ENCODE results near the gene GALNT2. TPM values are rescaled to one million over a fixed set of nuclear protein-coding genes. Genes with fewer than 3 reads are reported as not detected.

The GALNT2 gene
- total and polyA plus RNA-seq, 8 donors: 18.3 to 118 (median 57.3) TPM

DNA sequence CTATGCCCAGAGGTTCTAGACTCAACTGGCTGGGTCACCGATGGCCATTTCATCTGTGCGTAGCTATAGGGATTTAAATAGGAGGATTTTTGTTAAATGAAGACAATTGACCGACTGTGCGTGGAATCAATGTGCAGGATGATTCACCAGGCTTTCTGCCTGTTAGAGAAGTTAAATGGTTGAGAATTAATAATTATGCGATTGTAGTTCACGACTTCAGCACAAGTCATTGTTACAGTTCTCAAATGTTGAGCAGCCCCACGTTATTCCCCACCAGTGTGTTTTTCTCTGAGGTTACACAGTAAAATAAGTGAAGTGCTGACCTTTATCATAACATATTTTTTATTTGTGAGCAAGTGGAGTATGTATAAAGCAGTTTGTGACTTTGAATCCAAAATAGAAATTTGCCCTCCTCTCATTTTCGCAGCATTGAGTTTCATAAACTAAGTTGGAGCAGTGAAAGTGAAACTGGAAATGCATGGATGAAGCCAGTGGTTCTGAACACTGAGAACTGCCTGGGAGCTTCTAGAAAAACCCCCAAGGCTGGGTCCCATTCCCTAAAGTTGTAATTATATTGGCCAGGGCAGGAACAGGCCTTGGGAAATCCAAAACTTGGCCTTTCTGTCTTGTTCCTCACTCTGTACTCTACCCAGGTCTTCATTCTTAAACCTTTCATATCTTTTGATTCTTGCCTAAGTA lies 102.6 kb downstream of the GALNT2 start:
- DNase-seq (no peak), ATAC-seq (peak in 2 of 4 donors; percentile 43 to 45), FAIRE-seq (no peak)
- intact Hi-C loops (cut with DNase I): no loop called here
- 72 to 73% methylated on average over 8 of the region's 8 CpGs for WGBS, 2 donors
- Histone ChIP-seq H3K9me3 (no peaks in the 10 kb centered on the region), H3K4me1 (peaks cover 0 to 37% (median 35%) of the 10 kb centered on the region in 3 donors), H3K27ac (peak overlapping the region in 2 of 4 donors; percentile 47 to 70), H3K36me3 (no peaks in the 10 kb centered on the region), H3K4me3 (no peak overlapping the region), H3K27me3 (no peaks in the 10 kb centered on the region)
- TF ChIP-seq, protein P1, sequence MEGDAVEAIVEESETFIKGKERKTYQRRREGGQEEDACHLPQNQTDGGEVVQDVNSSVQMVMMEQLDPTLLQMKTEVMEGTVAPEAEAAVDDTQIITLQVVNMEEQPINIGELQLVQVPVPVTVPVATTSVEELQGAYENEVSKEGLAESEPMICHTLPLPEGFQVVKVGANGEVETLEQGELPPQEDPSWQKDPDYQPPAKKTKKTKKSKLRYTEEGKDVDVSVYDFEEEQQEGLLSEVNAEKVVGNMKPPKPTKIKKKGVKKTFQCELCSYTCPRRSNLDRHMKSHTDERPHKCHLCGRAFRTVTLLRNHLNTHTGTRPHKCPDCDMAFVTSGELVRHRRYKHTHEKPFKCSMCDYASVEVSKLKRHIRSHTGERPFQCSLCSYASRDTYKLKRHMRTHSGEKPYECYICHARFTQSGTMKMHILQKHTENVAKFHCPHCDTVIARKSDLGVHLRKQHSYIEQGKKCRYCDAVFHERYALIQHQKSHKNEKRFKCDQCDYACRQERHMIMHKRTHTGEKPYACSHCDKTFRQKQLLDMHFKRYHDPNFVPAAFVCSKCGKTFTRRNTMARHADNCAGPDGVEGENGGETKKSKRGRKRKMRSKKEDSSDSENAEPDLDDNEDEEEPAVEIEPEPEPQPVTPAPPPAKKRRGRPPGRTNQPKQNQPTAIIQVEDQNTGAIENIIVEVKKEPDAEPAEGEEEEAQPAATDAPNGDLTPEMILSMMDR (IDR thresholded peaks at IDR 0.05): no peak

DNA sequence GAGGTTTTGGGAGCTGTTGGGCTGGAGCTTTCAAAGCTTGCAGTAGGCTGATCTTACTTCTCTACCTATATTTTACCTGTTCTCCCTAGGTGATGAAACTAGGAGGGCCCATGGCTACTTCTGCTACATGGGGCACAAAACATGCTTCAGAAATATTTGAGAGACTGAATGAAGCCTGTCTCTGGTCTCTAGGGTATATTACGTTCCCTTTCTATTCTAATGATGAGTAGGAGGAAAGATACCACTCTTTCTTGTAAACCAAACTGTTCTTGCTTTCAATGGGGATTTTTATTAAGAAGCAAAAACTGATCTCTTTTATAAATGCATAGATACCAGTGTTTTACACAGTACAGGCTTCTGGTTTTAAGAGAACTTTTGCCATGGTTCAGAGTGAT lies 103.1 kb downstream of the GALNT2 start:
- ATAC-seq (no peak), FAIRE-seq (no peak), DNase-seq (no peak)
- H3K27me3 ChIP-seq: no peaks in the 10 kb centered on the region
- H3K36me3 ChIP-seq: no peaks in the 10 kb centered on the region
- intact Hi-C loops (cut with DNase I): no loop called here
- TF ChIP-seq, protein P1 (IDR thresholded peaks at IDR 0.05): no peak
- peaks cover 0 to 37% (median 31%) of the 10 kb centered on the region in 3 donors for H3K4me1 ChIP-seq
- H3K27ac ChIP-seq: peak overlapping the region in 2 of 4 donors; percentile 47 to 70
- H3K9me3 ChIP-seq: no peaks in the 10 kb centered on the region
- 93 to 96% methylated on average over 1 of the region's 1 CpG for WGBS, 2 donors
- H3K4me3 ChIP-seq: no peak overlapping the region

DNA sequence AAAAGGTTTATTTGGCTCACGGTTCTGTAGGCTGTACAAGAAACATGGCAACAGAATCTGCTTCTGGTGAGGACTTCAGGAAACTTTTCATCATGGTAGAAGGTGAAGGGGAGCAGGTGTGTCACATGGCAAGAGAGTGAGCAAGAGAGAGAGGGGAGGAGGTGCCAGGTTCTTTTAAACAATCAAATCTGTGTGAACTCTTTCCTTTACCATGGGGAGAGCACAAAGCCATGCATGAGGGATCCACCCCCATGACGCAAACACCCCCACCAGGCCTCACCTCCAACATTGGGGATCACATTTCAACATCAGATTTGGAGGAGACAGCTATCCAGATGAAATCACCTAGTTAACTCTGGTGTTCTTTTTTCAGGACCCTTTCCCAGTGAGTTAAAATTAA lies 103.6 kb downstream of the GALNT2 start:
- Histone ChIP-seq H3K4me3 (no peak overlapping the region), H3K27ac (peak overlapping the region in 2 of 4 donors; percentile 47 to 70), H3K4me1 (peaks cover 0 to 36% (median 27%) of the 10 kb centered on the region in 3 donors), H3K27me3 (no peaks in the 10 kb centered on the region), H3K9me3 (no peaks in the 10 kb centered on the region), H3K36me3 (no peaks in the 10 kb centered on the region)
- WGBS, 2 donors: 73 to 93% methylated on average over 2 of the region's 2 CpGs
- intact Hi-C loops (cut with DNase I): no loop called here
- FAIRE-seq (no peak), DNase-seq (peak in 1 of 6 donors; percentile 4), ATAC-seq (peak in 1 of 4 donors; percentile 6)
- TF ChIP-seq, protein P1 (IDR thresholded peaks at IDR 0.05): no peak

DNA sequence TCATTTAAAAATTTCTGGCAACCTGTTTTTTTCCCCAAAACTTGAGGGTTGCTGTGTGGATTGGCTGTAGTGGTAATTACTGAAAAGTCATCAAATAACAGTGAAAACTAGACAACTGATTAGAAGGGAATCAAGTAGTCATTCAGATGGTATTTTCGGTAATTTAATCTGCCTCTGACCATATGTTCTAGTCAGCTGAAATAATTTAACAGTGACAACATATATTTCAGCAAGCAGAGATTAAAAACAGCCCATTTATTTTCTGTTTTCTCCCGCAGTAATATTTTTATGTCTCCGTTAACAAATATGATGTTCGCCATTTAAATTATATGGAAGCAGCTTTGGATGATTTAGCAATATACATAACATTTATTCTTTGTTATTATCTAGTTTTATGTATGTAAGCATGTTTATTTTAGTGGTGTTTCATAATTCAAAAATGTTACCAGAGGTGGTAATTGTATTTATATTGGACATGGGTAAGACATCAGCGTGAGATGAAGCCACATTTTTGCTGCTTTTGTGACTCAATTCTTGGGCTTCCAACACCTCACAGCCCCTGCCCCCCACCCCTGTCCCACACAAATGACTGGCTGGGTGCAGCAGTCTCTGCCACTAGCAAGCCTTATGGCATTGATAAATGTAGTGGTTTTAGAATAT lies 104.4 kb downstream of the GALNT2 start:
- Histone ChIP-seq H3K27ac (no peak overlapping the region), H3K4me3 (no peak overlapping the region), H3K36me3 (no peaks in the 10 kb centered on the region), H3K27me3 (no peaks in the 10 kb centered on the region), H3K9me3 (no peaks in the 10 kb centered on the region), H3K4me1 (peaks cover 0 to 35% (median 19%) of the 10 kb centered on the region in 3 donors)
- peak in 1 of 6 donors; percentile 2 for DNase-seq
- FAIRE-seq: no peak
- intact Hi-C loops (cut with DNase I): no loop called here
- TF ChIP-seq, protein P1 (IDR thresholded peaks at IDR 0.05): no peak
- ATAC-seq: no peak
- WGBS, 2 donors: 84 to 85% methylated on average over 5 of the region's 5 CpGs

Measured in pancreas (tissue), 10 donors.